GM23338 (cell line): Measurements from ENCODE around the gene DDX60. TPM values are rescaled to one million over a fixed set of nuclear protein-coding genes. Genes with fewer than 3 reads are reported as not detected.

Experiments
- ATAC-seq: fragments of 200-7000 bp; cut with Tn5 transposase; 3 replicates; pipeline ENCODE4 v1.9.1; 2020
- DNase-seq: peaks from one replicate; pipeline ENCODE4 v3.0.0-alpha.2; 2015; ENCODE audit warnings: low spot score
- H2AFZ ChIP-seq: fragments of 200-600 bp; sonication (generic); 2 replicates; pipeline ENCODE4 v1.8.0; 2016; ENCODE audit warnings: antibody characterized with exemption, mild to moderate bottlenecking, moderate library complexity
- H3F3A ChIP-seq: fragments of 200-600 bp; sonication (generic); replicated peaks from 2 replicates; pipeline ENCODE4 v1.8.0; 2017; ENCODE audit warnings: antibody characterized with exemption, mixed run types, low read depth
- H3K27ac ChIP-seq: fragments of 200-600 bp; sonication (generic); 2 replicates; pipeline ENCODE4 v1.6.1; 2016; ENCODE audit warnings: low read depth
- H3K27me3 ChIP-seq: fragments of 200-600 bp; sonication (generic); 2 replicates; pipeline ENCODE4 v1.8.0; 2016; ENCODE audit warnings: mild to moderate bottlenecking, mixed run types, moderate library complexity; ENCODE audit not compliant: insufficient read depth
- H3K36me3 ChIP-seq: fragments of 200-600 bp; sonication (generic); 2 replicates; pipeline ENCODE4 v1.8.0; 2016; ENCODE audit warnings: mild to moderate bottlenecking; ENCODE audit not compliant: insufficient read depth
- H3K4me1 ChIP-seq: fragments of 200-600 bp; sonication (generic); 2 replicates; pipeline ENCODE4 v1.8.0; 2016; ENCODE audit warnings: mild to moderate bottlenecking, moderate library complexity; ENCODE audit not compliant: insufficient read depth
- H3K4me2 ChIP-seq: fragments of 200-600 bp; sonication (generic); 2 replicates; pipeline ENCODE4 v1.7.1; 2017; ENCODE audit warnings: mixed run types
- H3K4me3 ChIP-seq: fragments of 200-600 bp; sonication (generic); 2 replicates; pipeline ENCODE4 v1.6.1; 2016; ENCODE audit warnings: mixed run types
- H3K79me2 ChIP-seq: fragments of 200-600 bp; sonication (generic); replicated peaks from 2 replicates; pipeline ENCODE4 v1.8.0; 2017; ENCODE audit warnings: mild to moderate bottlenecking; ENCODE audit not compliant: insufficient read depth
- H3K9me2 ChIP-seq: fragments of 200-600 bp; sonication (generic); 2 replicates; pipeline ENCODE4 v1.8.0; 2017; ENCODE audit not compliant: insufficient read depth
- H4K20me1 ChIP-seq: fragments of 200-600 bp; sonication (generic); replicated peaks from 2 replicates; pipeline ENCODE4 v1.8.0; 2017; ENCODE audit warnings: mild to moderate bottlenecking; ENCODE audit not compliant: insufficient read depth
- H3K27ac Mint-ChIP-seq: 2 replicates; pipeline ENCODE4 v1.8.0; 2020; ENCODE audit warnings: inconsistent platforms, mild to moderate bottlenecking, moderate library complexity, mixed read lengths
- H3K27me3 Mint-ChIP-seq: 3 replicates; pipeline ENCODE4 v1.8.0; 2022; ENCODE audit warnings: low read depth, mild to moderate bottlenecking, moderate library complexity, mixed read lengths, inconsistent platforms; ENCODE audit not compliant: insufficient read depth, poor library complexity
- H3K36me3 Mint-ChIP-seq: 3 replicates; pipeline ENCODE4 v1.8.0; 2021; ENCODE audit warnings: low read depth, mild to moderate bottlenecking, inconsistent platforms, moderate library complexity, mixed read lengths
- H3K4me1 Mint-ChIP-seq: 3 replicates; pipeline ENCODE4 v1.8.0; 2020; ENCODE audit warnings: mild to moderate bottlenecking, inconsistent platforms, mixed read lengths
- H3K4me3 Mint-ChIP-seq: 3 replicates; pipeline ENCODE4 v1.8.0; 2021; ENCODE audit warnings: moderate library complexity, mild to moderate bottlenecking, inconsistent platforms, mixed read lengths
- H3K9me3 Mint-ChIP-seq: 3 replicates; pipeline ENCODE4 v1.8.0; 2020; ENCODE audit warnings: moderate library complexity, mild to moderate bottlenecking, inconsistent platforms, mixed read lengths
- CREB1 ChIP-seq: fragments of 250-450 bp; sonication (Bioruptor Pico); IDR thresholded peaks from 2 replicates; pipeline ENCODE4 v1.5.0; 2020; ENCODE audit warnings: low read depth, mild to moderate bottlenecking, moderate library complexity
- EZH2 ChIP-seq: fragments of 200-600 bp; sonication (generic); IDR thresholded peaks from one replicate; pipeline ENCODE4 v1.8.0; 2017; ENCODE audit warnings: antibody characterized with exemption, mild to moderate bottlenecking, low read depth; ENCODE audit not compliant: unreplicated experiment
- EZH2phosphoT487 ChIP-seq: fragments of 200-600 bp; sonication (generic); IDR thresholded peaks from one replicate; pipeline ENCODE4 v1.8.1; 2018; ENCODE audit warnings: antibody characterized with exemption; ENCODE audit not compliant: unreplicated experiment
- JUNB ChIP-seq: IDR thresholded peaks from one replicate; pipeline ENCODE4 v1.6.1; 2016; ENCODE audit warnings: antibody characterized with exemption; ENCODE audit not compliant: unreplicated experiment
- NANOG ChIP-seq: IDR thresholded peaks from 2 replicates; pipeline ENCODE4 v1.6.1; 2016; ENCODE audit warnings: antibody characterized with exemption, borderline replicate concordance
- POLR2AphosphoS5 ChIP-seq: IDR thresholded peaks from 2 replicates; pipeline ENCODE4 v1.6.1; 2016; ENCODE audit warnings: antibody characterized with exemption, low read depth
- STAT1 ChIP-seq: IDR thresholded peaks from one replicate; pipeline ENCODE4 v1.6.1; 2016; ENCODE audit warnings: antibody characterized with exemption; ENCODE audit not compliant: unreplicated experiment
- ZNF114 ChIP-seq: fragments of 250-450 bp; sonication (Bioruptor Pico); IDR thresholded peaks from 2 replicates; pipeline ENCODE4 v1.5.0; 2020; ENCODE audit warnings: mild to moderate bottlenecking, moderate library complexity
- ZNF331 ChIP-seq: fragments of 250-450 bp; sonication (Bioruptor Pico); IDR thresholded peaks from 2 replicates; pipeline ENCODE4 v1.5.0; 2020; ENCODE audit warnings: low read depth, mild to moderate bottlenecking, moderate library complexity
- polyA plus RNA-seq: library from polyadenylated mRNA; unstranded; fragments of >200 nt; fragmentation: Nextera tagmentation; extraction: Ambion mirVana; gene quantifications from 2 replicates; pipeline ENCODE4 v1.2.1, GENCODE V29; 2016
- total RNA-seq: library from RNA; depleted of rRNA; stranded (reverse); fragments of >200 nt; shearing (Covaris generic); gene quantifications from 2 replicates; pipeline ENCODE4 v1.2.3, GENCODE V29; 2014
- TF ChIP-seq, protein P1 (sequence below): IDR thresholded peaks from one replicate; pipeline ENCODE4 v1.6.1; 2018; ENCODE audit warnings: antibody characterized with exemption; ENCODE audit not compliant: unreplicated experiment
- TF ChIP-seq, protein P2 (sequence below), 2 experiments: fragments of 200-600 bp in 1 of 2; sonication (generic) in 1 of 2; conservative IDR thresholded peaks; 2 replicates each; pipeline versions ENCODE4 v1.5.1 to v1.6.1; 2016 to 2017; ENCODE audit warnings: antibody characterized with exemption in 2 of 2, low read depth in 2 of 2, mild to moderate bottlenecking in 2 of 2, moderate library complexity in 1 of 2
- TF ChIP-seq, protein P3 (sequence below): IDR thresholded peaks from 2 replicates; pipeline ENCODE4 v1.6.1; 2016; ENCODE audit warnings: antibody characterized with exemption
- TF ChIP-seq, protein P4 (sequence below): fragments of 250-450 bp; sonication (Bioruptor Pico); IDR thresholded peaks from 2 replicates; pipeline ENCODE4 v1.5.0; 2020; ENCODE audit warnings: mild to moderate bottlenecking, moderate library complexity

The DDX60 gene
- total and polyA plus RNA-seq, 2 experiments from 2014 or later: 1.0 to 1.4 TPM

DNA sequence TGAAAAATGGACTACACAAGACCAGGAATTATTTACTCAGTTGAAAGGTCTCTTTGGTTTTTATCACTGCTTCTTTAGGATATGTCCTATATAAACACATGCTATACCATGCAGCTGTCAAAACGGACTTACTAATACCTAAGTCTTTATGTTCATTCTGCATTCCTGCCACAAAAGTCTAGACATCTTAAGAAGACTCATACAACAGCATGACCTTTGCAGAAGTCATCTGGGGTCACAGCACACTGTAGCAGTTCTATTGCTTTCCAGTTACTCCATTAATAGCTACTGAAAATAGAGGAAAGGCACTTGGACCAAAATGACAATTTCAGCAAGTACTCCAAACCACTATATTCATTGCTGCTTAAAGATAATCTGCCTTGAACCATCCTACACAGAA is 53.2 kb downstream of the DDX60 start:
- DNase-seq: no peak
- Mint-ChIP-seq H3K4me3 (no peak overlapping the region), H3K27ac (no peak overlapping the region), H3K36me3 (no peaks in the 10 kb centered on the region), H3K9me3 (no peaks in the 10 kb centered on the region), H3K4me1 (peaks cover 2% of the 10 kb centered on the region; the same call in 1 of the 3 replicates), H3K27me3 (no peaks in the 10 kb centered on the region)
- no peaks in the 10 kb centered on the region for H3K79me2 ChIP-seq
- H3F3A ChIP-seq: no peaks in the 10 kb centered on the region
- H3K27ac ChIP-seq: no peak overlapping the region
- no peaks in the 10 kb centered on the region; the same call in 1 of the 2 replicates for H3K9me2 ChIP-seq
- no peaks in the 10 kb centered on the region for H3K36me3 ChIP-seq
- TF ChIP-seq, protein P1, sequence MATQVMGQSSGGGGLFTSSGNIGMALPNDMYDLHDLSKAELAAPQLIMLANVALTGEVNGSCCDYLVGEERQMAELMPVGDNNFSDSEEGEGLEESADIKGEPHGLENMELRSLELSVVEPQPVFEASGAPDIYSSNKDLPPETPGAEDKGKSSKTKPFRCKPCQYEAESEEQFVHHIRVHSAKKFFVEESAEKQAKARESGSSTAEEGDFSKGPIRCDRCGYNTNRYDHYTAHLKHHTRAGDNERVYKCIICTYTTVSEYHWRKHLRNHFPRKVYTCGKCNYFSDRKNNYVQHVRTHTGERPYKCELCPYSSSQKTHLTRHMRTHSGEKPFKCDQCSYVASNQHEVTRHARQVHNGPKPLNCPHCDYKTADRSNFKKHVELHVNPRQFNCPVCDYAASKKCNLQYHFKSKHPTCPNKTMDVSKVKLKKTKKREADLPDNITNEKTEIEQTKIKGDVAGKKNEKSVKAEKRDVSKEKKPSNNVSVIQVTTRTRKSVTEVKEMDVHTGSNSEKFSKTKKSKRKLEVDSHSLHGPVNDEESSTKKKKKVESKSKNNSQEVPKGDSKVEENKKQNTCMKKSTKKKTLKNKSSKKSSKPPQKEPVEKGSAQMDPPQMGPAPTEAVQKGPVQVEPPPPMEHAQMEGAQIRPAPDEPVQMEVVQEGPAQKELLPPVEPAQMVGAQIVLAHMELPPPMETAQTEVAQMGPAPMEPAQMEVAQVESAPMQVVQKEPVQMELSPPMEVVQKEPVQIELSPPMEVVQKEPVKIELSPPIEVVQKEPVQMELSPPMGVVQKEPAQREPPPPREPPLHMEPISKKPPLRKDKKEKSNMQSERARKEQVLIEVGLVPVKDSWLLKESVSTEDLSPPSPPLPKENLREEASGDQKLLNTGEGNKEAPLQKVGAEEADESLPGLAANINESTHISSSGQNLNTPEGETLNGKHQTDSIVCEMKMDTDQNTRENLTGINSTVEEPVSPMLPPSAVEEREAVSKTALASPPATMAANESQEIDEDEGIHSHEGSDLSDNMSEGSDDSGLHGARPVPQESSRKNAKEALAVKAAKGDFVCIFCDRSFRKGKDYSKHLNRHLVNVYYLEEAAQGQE: no peak
- TF ChIP-seq NANOG (no peak), STAT1 (no peak), CREB1 (no peak), ZNF114 (no peak), ZNF331 (CRISPR knock-in tag) (no peak), EZH2phosphoT487 (no peak), POLR2AphosphoS5 (no peak), JUNB (no peak), EZH2 (no peak)
- TF ChIP-seq, protein P2, sequence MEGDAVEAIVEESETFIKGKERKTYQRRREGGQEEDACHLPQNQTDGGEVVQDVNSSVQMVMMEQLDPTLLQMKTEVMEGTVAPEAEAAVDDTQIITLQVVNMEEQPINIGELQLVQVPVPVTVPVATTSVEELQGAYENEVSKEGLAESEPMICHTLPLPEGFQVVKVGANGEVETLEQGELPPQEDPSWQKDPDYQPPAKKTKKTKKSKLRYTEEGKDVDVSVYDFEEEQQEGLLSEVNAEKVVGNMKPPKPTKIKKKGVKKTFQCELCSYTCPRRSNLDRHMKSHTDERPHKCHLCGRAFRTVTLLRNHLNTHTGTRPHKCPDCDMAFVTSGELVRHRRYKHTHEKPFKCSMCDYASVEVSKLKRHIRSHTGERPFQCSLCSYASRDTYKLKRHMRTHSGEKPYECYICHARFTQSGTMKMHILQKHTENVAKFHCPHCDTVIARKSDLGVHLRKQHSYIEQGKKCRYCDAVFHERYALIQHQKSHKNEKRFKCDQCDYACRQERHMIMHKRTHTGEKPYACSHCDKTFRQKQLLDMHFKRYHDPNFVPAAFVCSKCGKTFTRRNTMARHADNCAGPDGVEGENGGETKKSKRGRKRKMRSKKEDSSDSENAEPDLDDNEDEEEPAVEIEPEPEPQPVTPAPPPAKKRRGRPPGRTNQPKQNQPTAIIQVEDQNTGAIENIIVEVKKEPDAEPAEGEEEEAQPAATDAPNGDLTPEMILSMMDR (conservative IDR thresholded peaks at IDR 0.05; ENCODE audit: low read depth in 2 of 2): no peak
- TF ChIP-seq, protein P3, sequence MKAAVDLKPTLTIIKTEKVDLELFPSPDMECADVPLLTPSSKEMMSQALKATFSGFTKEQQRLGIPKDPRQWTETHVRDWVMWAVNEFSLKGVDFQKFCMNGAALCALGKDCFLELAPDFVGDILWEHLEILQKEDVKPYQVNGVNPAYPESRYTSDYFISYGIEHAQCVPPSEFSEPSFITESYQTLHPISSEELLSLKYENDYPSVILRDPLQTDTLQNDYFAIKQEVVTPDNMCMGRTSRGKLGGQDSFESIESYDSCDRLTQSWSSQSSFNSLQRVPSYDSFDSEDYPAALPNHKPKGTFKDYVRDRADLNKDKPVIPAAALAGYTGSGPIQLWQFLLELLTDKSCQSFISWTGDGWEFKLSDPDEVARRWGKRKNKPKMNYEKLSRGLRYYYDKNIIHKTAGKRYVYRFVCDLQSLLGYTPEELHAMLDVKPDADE: no peak
- TF ChIP-seq, protein P4, sequence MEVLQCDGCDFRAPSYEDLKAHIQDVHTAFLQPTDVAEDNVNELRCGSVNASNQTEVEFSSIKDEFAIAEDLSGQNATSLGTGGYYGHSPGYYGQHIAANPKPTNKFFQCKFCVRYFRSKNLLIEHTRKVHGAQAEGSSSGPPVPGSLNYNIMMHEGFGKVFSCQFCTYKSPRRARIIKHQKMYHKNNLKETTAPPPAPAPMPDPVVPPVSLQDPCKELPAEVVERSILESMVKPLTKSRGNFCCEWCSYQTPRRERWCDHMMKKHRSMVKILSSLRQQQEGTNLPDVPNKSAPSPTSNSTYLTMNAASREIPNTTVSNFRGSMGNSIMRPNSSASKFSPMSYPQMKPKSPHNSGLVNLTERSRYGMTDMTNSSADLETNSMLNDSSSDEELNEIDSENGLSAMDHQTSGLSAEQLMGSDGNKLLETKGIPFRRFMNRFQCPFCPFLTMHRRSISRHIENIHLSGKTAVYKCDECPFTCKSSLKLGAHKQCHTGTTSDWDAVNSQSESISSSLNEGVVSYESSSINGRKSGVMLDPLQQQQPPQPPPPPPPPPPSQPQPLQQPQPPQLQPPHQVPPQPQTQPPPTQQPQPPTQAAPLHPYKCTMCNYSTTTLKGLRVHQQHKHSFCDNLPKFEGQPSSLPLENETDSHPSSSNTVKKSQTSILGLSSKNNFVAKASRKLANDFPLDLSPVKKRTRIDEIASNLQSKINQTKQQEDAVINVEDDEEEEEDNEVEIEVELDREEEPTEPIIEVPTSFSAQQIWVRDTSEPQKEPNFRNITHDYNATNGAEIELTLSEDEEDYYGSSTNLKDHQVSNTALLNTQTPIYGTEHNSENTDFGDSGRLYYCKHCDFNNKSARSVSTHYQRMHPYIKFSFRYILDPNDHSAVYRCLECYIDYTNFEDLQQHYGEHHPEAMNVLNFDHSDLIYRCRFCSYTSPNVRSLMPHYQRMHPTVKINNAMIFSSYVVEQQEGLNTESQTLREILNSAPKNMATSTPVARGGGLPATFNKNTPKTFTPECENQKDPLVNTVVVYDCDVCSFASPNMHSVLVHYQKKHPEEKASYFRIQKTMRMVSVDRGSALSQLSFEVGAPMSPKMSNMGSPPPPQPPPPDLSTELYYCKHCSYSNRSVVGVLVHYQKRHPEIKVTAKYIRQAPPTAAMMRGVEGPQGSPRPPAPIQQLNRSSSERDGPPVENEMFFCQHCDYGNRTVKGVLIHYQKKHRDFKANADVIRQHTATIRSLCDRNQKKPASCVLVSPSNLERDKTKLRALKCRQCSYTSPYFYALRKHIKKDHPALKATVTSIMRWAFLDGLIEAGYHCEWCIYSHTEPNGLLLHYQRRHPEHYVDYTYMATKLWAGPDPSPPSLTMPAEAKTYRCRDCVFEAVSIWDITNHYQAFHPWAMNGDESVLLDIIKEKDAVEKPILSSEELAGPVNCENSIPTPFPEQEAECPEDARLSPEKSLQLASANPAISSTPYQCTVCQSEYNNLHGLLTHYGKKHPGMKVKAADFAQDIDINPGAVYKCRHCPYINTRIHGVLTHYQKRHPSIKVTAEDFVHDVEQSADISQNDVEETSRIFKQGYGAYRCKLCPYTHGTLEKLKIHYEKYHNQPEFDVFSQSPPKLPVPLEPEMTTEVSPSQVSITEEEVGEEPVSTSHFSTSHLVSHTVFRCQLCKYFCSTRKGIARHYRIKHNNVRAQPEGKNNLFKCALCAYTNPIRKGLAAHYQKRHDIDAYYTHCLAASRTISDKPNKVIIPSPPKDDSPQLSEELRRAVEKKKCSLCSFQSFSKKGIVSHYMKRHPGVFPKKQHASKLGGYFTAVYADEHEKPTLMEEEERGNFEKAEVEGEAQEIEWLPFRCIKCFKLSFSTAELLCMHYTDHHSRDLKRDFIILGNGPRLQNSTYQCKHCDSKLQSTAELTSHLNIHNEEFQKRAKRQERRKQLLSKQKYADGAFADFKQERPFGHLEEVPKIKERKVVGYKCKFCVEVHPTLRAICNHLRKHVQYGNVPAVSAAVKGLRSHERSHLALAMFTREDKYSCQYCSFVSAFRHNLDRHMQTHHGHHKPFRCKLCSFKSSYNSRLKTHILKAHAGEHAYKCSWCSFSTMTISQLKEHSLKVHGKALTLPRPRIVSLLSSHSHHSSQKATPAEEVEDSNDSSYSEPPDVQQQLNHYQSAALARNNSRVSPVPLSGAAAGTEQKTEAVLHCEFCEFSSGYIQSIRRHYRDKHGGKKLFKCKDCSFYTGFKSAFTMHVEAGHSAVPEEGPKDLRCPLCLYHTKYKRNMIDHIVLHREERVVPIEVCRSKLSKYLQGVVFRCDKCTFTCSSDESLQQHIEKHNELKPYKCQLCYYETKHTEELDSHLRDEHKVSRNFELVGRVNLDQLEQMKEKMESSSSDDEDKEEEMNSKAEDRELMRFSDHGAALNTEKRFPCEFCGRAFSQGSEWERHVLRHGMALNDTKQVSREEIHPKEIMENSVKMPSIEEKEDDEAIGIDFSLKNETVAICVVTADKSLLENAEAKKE: no peak
- no peaks in the 10 kb centered on the region for H4K20me1 ChIP-seq
- no peak overlapping the region for H3K4me2 ChIP-seq
- H2AFZ ChIP-seq: no peak overlapping the region
- ATAC-seq: no peak
- no peak overlapping the region for H3K4me3 ChIP-seq
- H3K4me1 ChIP-seq: no peaks in the 10 kb centered on the region
- H3K27me3 ChIP-seq: no peaks in the 10 kb centered on the region
